Colon (tissue), 2 donors: ENCODE data around the gene SCLT1.

Experiments
- FAIRE-seq: peaks from 2 replicates; lab custom pipeline; 2012; peaks lifted over from hg19 to GRCh38; lab: Jason Lieb, UNC
- donor health status: control.
- donor health status: control.

Gene SCLT1

DNA sequence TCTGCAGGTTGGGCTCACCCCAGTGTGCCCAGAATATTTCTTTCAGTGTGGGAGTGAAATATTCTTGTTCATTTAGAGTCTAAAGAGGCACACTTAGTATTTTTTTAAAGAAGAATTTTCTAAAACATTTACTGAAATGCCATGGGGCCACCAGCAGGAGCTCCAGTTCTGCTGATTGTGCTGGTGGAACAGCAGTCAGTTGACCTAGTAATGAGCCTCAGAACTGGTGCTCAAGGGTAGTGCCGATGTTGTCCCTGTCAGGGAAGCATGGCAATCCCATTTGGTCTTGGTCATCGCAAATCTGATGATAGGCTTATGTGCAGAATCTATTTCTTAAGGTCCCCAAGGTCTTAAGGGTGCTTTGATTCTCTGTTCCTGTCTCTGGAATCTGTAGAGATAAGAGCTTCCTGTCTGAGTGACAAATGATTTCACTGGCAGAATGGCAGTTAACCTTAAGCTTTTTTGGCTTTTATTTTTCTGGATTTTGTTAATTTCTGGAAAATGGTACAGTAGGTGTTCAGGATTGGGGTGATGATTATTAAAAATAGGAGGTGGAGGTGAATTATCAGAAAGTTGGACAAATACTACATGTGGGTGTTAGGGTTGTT lies 252.5 kb downstream of the SCLT1 start:
- no peak for FAIRE-seq

DNA sequence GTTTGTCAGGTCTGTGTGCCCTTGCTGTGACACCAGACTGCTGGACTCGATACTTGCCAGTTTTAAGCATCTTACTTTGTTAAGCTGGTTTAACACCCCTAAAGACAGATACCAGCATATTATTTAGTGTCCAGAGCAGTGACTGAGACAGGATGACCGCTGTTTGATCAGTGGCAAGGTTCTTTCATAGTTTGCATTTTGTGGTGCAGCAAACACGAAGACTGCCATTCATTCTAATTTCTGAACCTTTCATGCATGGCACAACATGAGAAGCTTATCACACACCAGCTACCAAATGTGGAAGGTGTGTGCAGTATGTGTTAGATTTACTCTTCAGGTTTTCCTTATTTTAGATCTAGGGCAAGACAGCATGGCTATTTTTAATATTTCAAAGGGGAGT lies 255.7 kb downstream of the SCLT1 start:
- FAIRE-seq = no peak

DNA sequence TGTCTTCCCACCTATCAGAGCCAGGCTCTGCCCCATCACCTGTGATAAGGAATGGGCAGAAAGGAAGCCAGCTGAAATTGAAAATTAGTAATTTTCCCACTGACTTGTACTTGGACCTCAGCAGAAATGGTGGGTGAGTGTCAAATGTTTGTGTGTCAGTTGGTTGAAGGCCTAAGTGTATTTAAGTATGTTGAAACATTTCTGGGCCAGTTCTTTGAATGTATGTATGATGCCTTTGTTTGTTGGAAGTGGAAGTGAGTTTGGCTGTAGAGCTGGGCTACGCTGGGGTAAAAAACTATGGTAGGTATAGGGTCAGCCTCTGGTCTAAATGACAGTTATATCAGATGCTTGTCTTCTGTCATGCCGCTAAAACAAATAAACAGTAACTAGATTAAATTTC lies 256.1 kb downstream of the SCLT1 start:
- no peak for FAIRE-seq

DNA sequence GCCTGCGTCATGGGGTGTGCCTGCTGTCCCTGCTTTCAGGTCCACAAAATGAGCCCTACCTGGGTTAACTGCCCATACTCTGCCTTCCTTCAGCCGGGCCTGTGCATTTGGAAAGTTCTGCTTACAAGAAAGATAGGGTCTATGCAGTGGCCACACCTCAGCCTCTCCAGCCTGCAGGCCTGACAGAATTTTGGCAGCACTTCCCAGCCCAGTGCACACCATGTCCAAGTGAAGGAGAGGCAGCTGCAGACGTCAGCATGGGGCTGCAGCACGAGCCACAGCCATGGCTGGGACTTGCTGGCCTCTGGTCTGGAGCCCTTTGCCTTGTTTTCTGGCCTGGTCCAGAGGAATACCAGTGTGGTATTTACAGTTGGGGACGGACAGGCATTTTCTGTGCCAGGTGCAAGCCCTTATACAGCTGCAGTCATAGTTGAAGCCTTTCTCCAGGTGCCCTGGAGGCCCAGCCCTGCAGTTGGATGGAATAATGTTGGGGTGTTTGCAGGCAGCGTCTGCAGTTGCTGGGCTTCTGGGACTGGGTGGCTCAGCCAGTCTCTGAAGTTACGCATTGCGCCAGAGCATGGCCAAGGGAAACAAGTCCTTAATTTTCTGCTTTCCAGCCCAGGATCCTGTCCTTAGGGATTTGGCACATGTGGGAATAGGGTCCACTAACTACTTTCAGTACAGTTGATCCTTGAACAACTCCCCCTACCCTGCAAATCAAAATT lies 257.7 kb downstream of the SCLT1 start:
- FAIRE-seq = no peak
